Endodermal cell (in vitro differentiated cells): Measurements from ENCODE around the gene GCK. TPM values are rescaled to one million over a fixed set of nuclear protein-coding genes. Genes with fewer than 3 reads are reported as not detected.

Source experiments
- DNase-seq: peaks from one replicate; pipeline ENCODE4 v3.0.0-alpha.2; 2017
- H3K27ac ChIP-seq: 2 replicates; pipeline ENCODE4 v1.5.1; 2013; ENCODE audit warnings: mild to moderate bottlenecking, low read depth, low read length, moderate library complexity
- H3K27me3 ChIP-seq: 2 replicates; pipeline ENCODE4 v1.6.1; 2013; ENCODE audit warnings: mild to moderate bottlenecking, low read length, moderate library complexity; ENCODE audit not compliant: insufficient read depth, control insufficient read depth, poor library complexity, severe bottlenecking
- H3K36me3 ChIP-seq: 2 replicates; pipeline ENCODE4 v1.7.0; 2013; ENCODE audit warnings: mild to moderate bottlenecking, low read length, moderate library complexity; ENCODE audit not compliant: control insufficient read depth, insufficient read depth
- H3K4me1 ChIP-seq: one replicate; pipeline ENCODE4 v1.7.0; 2013; ENCODE audit warnings: low read length; ENCODE audit not compliant: control insufficient read depth, insufficient read depth
- H3K4me3 ChIP-seq: 2 replicates; pipeline ENCODE4 v1.5.1; 2013; ENCODE audit warnings: mild to moderate bottlenecking, low read length, moderate library complexity
- H3K9ac ChIP-seq: 2 replicates; pipeline ENCODE4 v1.6.1; 2013; ENCODE audit warnings: mild to moderate bottlenecking, low read length, moderate library complexity; ENCODE audit not compliant: poor library complexity, severe bottlenecking; ENCODE audit errors: extremely low read depth
- H3K9me3 ChIP-seq: 2 replicates; pipeline ENCODE4 v1.6.1; 2013; ENCODE audit warnings: mild to moderate bottlenecking, low read length, moderate library complexity; ENCODE audit not compliant: control insufficient read depth
- H3K27ac Mint-ChIP-seq: 2 replicates; pipeline ENCODE4 v1.8.0; 2020; ENCODE audit warnings: mixed read lengths
- H3K27me3 Mint-ChIP-seq: 2 replicates; pipeline ENCODE4 v1.8.0; 2021; ENCODE audit warnings: mild to moderate bottlenecking, mixed read lengths; ENCODE audit not compliant: insufficient read depth
- H3K36me3 Mint-ChIP-seq: 2 replicates; pipeline ENCODE4 v1.8.0; 2020; ENCODE audit warnings: low read depth, mixed read lengths
- H3K4me1 Mint-ChIP-seq: 2 replicates; pipeline ENCODE4 v1.8.0; 2020; ENCODE audit warnings: mixed read lengths
- H3K4me3 Mint-ChIP-seq: 2 replicates; pipeline ENCODE4 v1.8.0; 2020; ENCODE audit warnings: mild to moderate bottlenecking, moderate library complexity, mixed read lengths
- H3K9me3 Mint-ChIP-seq: 2 replicates; pipeline ENCODE4 v1.8.0; 2020; ENCODE audit warnings: mild to moderate bottlenecking, mixed read lengths
- WGBS, 2 experiments: methylation state at CpG; one replicate each; pipeline versions ENCODE4 v1.1.5 to v1.1.7; 2013; ENCODE audit warnings: missing lambda C conversion rate in 2 of 2, mixed read lengths in 1 of 2; ENCODE audit not compliant: insufficient coverage in 1 of 2, insufficient read length in 1 of 2; 5-methylcytosine and 5-hydroxymethylcytosine counted together
- total RNA-seq, 2 donors: library from RNA; stranded (reverse); fragmentation: NEBNext Ultra II Directional in 1 of 2; extraction: Animal tissue kit (Norgen Biotek cat#: 25700) in 1 of 2; gene quantifications; 2 replicates in 1 of 2; 3 replicates in 1 of 2; pipeline ENCODE4 v1.2.1, GENCODE V29; 2021
- TF ChIP-seq, protein P1 (sequence below): fragments of 200-600 bp; sonication (generic); conservative IDR thresholded peaks from 2 replicates; pipeline ENCODE4 v1.5.0; 2021; ENCODE audit warnings: antibody characterized with exemption, mild to moderate bottlenecking

GCK gene
- total RNA-seq, 2 donors from 2014 or later, result 0.29 to 0.48 TPM

DNA sequence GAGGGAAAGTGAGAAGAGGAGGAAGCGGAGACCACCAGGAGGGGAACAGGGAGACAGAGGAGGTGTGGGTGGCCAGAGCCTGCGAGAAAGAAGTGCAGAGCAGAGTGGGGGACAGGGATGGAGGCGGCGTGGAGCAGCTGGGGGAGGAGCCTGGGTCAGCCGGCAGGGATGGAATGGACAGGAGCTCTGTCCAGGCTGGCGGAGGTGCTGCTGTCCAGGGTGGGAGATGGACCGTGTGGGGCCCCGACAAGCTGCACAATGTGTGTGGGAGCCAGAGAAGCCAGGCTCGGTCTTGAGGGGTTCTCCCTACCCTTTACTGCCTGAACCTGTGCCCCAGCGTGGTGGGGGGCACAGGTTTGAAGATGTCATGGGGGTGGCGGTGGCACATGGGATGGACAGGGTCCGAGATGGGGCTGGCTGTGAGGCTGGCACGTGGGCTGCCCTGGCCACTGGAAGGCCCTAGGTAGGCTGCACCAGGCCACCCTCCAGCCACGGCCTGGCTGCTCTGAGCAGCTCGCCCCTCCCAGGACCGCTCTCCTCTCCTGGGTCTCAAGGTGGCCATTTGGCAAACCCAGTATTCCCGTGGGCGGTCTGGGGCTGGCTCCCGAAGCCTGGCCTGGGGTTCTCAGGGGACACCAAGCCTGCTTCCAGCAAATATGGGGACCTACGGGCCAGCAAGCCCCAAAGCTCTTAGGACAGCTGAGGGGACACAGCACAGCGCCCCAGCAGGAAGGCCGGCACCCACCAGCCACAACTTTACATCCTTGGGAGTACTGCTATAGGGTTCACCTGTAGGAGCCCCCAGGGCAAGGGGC, 43.9 kb upstream of the GCK start:
- H3K36me3 ChIP-seq, result no peaks in the 10 kb centered on the region
- no peaks in the 10 kb centered on the region for H3K27me3 ChIP-seq
- Mint-ChIP-seq H3K4me3 (no peak overlapping the region), H3K36me3 (no peaks in the 10 kb centered on the region), H3K9me3 (no peaks in the 10 kb centered on the region), H3K4me1 (no peaks in the 10 kb centered on the region), H3K27ac (no peak overlapping the region), H3K27me3 (no peaks in the 10 kb centered on the region)
- H3K9ac ChIP-seq, result no peak overlapping the region
- H3K4me3 ChIP-seq, result no peak overlapping the region
- H3K4me1 ChIP-seq, result no peaks in the 10 kb centered on the region
- TF ChIP-seq, protein P1, sequence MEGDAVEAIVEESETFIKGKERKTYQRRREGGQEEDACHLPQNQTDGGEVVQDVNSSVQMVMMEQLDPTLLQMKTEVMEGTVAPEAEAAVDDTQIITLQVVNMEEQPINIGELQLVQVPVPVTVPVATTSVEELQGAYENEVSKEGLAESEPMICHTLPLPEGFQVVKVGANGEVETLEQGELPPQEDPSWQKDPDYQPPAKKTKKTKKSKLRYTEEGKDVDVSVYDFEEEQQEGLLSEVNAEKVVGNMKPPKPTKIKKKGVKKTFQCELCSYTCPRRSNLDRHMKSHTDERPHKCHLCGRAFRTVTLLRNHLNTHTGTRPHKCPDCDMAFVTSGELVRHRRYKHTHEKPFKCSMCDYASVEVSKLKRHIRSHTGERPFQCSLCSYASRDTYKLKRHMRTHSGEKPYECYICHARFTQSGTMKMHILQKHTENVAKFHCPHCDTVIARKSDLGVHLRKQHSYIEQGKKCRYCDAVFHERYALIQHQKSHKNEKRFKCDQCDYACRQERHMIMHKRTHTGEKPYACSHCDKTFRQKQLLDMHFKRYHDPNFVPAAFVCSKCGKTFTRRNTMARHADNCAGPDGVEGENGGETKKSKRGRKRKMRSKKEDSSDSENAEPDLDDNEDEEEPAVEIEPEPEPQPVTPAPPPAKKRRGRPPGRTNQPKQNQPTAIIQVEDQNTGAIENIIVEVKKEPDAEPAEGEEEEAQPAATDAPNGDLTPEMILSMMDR, result no peak
- no peak for DNase-seq
- WGBS, 2 experiments, result 90 to 93% methylated on average over 18 to 22 of the region's 22 CpGs
- no peaks in the 10 kb centered on the region for H3K9me3 ChIP-seq
- H3K27ac ChIP-seq, result no peak overlapping the region

DNA sequence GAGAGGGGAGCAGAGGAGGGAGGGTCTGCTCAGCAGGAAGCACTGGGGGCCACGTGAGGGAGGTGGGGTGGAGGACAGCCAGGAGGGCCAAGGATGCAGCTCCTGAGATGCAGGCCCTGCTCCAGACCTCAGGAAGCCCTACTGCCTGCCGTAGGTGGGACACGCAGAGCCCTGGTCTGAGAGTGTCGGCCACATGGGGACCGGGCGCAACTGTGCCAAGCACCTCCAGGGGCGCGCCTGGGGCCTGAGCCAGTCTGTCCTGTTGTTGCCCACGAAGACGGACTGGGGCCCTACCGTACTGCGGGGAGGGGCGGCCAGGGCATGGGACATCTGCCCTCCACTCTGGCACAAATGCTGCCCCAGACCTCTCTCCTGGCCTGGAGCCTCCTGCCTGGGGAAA, 43.2 kb upstream of the GCK start:
- no peaks in the 10 kb centered on the region for H3K4me1 ChIP-seq
- H3K4me1 Mint-ChIP-seq, result no peaks in the 10 kb centered on the region
- TF ChIP-seq, protein P1, result no peak
- no peak overlapping the region for H3K4me3 ChIP-seq
- H3K27me3 ChIP-seq, result no peaks in the 10 kb centered on the region
- no peaks in the 10 kb centered on the region for H3K27me3 Mint-ChIP-seq
- no peak overlapping the region for H3K27ac ChIP-seq
- H3K9me3 ChIP-seq, result no peaks in the 10 kb centered on the region
- no peaks in the 10 kb centered on the region for H3K36me3 ChIP-seq
- H3K9ac ChIP-seq, result no peak overlapping the region
- no peak overlapping the region for H3K4me3 Mint-ChIP-seq
- H3K36me3 Mint-ChIP-seq, result no peaks in the 10 kb centered on the region
- 93 to 94% methylated on average over 9 to 13 of the region's 13 CpGs for WGBS, 2 experiments
- DNase-seq, result no peak
- no peaks in the 10 kb centered on the region for H3K9me3 Mint-ChIP-seq
- H3K27ac Mint-ChIP-seq, result no peak overlapping the region

DNA sequence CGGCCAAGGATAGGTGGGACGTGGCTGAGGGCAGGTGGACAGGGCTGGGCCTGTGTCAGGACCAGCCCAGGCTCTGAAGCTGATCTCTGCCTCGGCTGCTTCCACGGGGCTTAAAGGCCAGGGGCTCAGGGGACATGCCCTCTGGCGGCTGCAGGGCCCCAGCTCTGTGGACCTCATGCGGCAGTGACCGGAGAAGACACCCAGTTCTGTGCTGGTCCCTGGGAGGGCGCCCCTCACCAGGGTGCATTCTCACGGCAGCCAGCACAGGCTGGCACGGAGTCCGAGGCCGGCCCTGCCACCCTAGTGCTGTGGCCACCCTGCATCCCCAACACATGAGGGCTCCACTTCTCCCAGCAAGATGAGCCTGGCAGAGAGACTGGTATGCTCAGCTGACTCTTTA, 41.8 kb upstream of the GCK start:
- Mint-ChIP-seq H3K27ac (no peak overlapping the region), H3K36me3 (no peaks in the 10 kb centered on the region), H3K4me3 (no peak overlapping the region), H3K9me3 (no peaks in the 10 kb centered on the region), H3K4me1 (no peaks in the 10 kb centered on the region), H3K27me3 (no peaks in the 10 kb centered on the region)
- H3K4me3 ChIP-seq, result no peak overlapping the region
- no peaks in the 10 kb centered on the region for H3K9me3 ChIP-seq
- H3K36me3 ChIP-seq, result no peaks in the 10 kb centered on the region
- H3K9ac ChIP-seq, result no peak overlapping the region
- WGBS, 2 experiments, result 93 to 98% methylated on average over 7 to 12 of the region's 12 CpGs
- H3K27ac ChIP-seq, result no peak overlapping the region
- H3K27me3 ChIP-seq, result no peaks in the 10 kb centered on the region
- no peak for DNase-seq
- H3K4me1 ChIP-seq, result no peaks in the 10 kb centered on the region
- TF ChIP-seq, protein P1, result no peak
